Measurements from ENCODE around the gene MYO1E. TPM values are rescaled to one million over a fixed set of nuclear protein-coding genes. Genes with fewer than 3 reads are reported as not detected.
A peak's percentile ranks its signal among the peaks of the same experiment; 100 is the strongest.

The MYO1E gene
- 16.4 TPM for polyA plus RNA-seq (2013)

DNA sequence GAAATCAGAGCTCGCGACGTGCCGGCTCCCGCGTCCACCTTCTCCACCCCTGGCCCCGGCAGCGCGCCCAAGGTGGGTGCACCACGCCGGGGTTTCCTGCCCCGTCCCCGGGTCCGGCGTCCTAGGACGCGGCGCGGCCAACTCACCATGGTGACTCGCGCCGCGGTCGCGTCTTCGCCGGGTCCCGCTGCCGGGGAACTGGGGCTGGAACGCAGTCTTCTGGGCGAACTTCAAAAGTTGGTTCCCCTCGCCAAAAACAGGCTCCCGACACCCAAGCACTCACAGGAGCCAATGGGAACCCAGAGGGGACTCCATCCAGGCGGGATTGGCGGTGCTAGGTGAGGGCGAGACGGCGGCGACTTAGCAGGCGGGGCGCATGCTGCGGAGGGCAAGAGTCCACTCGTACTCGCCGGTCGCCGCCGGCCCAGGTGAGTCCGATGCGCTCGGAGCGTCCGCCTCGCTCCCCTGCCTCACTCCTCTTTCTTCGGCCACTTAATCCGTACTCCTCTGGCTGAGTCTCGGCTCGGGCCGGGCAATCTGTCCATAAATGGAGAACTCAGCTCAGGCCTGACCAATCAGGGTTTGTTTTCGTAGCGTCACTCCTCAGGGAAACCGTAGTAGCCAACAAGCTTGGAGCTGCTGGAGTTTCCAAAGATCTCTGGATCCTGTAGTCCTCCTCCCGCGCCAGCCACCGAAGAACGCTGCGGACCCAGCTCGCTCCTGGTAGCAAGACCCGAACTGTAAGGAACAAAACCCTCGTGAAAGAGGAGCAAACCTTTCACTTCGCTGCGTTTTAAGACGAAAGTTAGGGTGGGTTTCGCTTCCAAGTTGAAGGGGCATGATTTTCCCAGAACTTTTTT, at the start of gene MYO1E:
Gene MYO1E (minus strand): TSS at position 520 of the 860 bp plus-strand sequence. CDS start 371 bp downstream, at position 149.
- Histone ChIP-seq H3K4me3 (ENCODE audit: control insufficient read depth in 1 of 7, extremely low read depth in 1 of 7, insufficient read depth in 4 of 7, low read depth in 2 of 7, low read length in 6 of 7) (peak within 1 kb of the TSS; percentile 68 to 90 (median 77)), H3K36me3 (ENCODE audit: control insufficient read depth in 4 of 4, insufficient read depth in 4 of 4, low read length in 3 of 4) (no peaks in the 10 kb centered on the region), H3K9me3 (ENCODE audit: control extremely low read depth in 1 of 5, control insufficient read depth in 4 of 5, insufficient read depth in 2 of 5, low read depth in 1 of 5, low read length in 4 of 5) (no peaks in the 10 kb centered on the region), H3K4me1 (ENCODE audit: control extremely low read depth in 1 of 4, control insufficient read depth in 4 of 4, insufficient read depth in 4 of 4, low read length in 3 of 4) (peaks cover 0 to 30% (median 20%) of the 10 kb centered on the region in 4 experiments), H3K27ac (ENCODE audit: insufficient read depth in 1 of 2, low read depth in 1 of 2, low read length in 2 of 2, poor library complexity in 1 of 2, severe bottlenecking in 2 of 2) (no peak within 1 kb of the TSS), H3K27me3 (replicated peaks in 2 of 5; ENCODE audit: control insufficient read depth in 4 of 5, insufficient read depth in 5 of 5, low read length in 4 of 5) (peaks cover 0 to 10% (median 0%) of the 10 kb centered on the region in 5 experiments)
- ChIA-PET CTCF (no interaction called here), POLR2A (no interaction called here)
- 0% methylated on average over 69 of the region's 74 CpGs for WGBS (ENCODE audit: insufficient coverage)
- peak; percentile 61 to 77 (median 67) for DNase-seq

DNA sequence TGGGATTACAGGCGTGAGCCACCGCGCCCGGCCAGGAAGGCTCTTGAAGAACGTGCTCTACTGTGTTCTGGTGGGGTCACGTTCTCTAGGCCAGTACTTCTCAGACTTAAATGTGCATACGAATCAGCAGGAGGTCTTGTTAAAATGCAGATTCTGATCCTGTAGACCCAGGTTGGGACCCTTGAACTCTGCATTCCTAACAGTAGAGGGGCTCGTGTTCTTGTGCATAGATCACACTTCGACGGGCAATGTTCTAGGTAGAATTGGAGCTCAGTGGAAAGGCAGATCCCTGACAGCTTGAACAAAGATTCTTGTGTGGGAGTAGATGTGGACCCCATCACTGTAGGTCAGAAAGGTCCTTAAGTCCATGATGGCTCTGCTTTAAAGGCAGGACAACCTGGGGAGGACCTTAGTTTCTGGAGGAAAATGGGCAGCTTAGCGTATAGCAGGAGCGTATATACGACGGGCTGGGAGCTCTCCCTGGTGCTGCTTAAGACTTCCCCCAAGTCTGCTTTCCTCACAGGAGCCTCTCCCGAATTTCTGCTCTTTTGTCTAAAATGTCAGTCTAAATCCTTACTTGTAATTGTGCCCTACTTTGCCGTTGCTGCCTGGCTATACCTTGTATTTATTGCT, 48.4 kb upstream of the MYO1E start:
- Histone ChIP-seq H3K9me3 (ENCODE audit: control extremely low read depth in 1 of 5, control insufficient read depth in 4 of 5, insufficient read depth in 2 of 5, low read depth in 1 of 5, low read length in 4 of 5) (no peaks in the 10 kb centered on the region), H3K27ac (ENCODE audit: insufficient read depth in 1 of 2, low read depth in 1 of 2, low read length in 2 of 2, poor library complexity in 1 of 2, severe bottlenecking in 2 of 2) (no peak overlapping the region), H3K27me3 (replicated peaks in 2 of 5; ENCODE audit: control insufficient read depth in 4 of 5, insufficient read depth in 5 of 5, low read length in 4 of 5) (peaks cover 0 to 2% (median 0%) of the 10 kb centered on the region in 5 experiments), H3K4me1 (ENCODE audit: control extremely low read depth in 1 of 4, control insufficient read depth in 4 of 4, insufficient read depth in 4 of 4, low read length in 3 of 4) (no peaks in the 10 kb centered on the region), H3K4me3 (ENCODE audit: control insufficient read depth in 1 of 7, extremely low read depth in 1 of 7, insufficient read depth in 4 of 7, low read depth in 2 of 7, low read length in 6 of 7) (no peak overlapping the region), H3K36me3 (ENCODE audit: control insufficient read depth in 4 of 4, insufficient read depth in 4 of 4, low read length in 3 of 4) (no peaks in the 10 kb centered on the region)
- POLR2A ChIA-PET, result no interaction called here
- DNase-seq, result no peak
- CTCF ChIA-PET, result interaction anchor here (0.7 to 1.0 kb wide), 2 partner anchors 8 to 10 kb away, joined by 3 read pairs; no protein-coding TSS in a partner anchor
- 58% methylated on average over 11 of the region's 16 CpGs for WGBS (ENCODE audit: insufficient coverage)

DNA sequence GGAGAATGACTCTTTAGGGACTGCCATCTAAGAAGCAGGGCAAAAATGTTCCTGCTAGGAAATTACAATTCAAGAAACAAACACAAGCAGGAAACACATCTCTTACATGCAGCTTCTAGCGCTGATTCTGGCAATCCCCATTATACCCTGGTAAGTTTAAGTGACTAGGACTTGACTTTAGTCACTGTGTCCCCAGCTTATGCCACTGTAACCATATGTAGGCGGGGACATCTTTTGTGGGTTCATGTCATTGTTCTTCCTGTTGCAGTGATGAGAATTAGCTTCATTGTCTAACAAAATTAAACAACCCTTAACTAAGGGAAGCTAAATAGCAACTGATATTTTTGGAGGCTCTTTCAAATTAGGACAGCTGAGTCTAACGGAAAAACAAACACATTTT, 47.4 kb upstream of the MYO1E start:
- H3K36me3 ChIP-seq (ENCODE audit: control insufficient read depth in 4 of 4, insufficient read depth in 4 of 4, low read length in 3 of 4), result no peaks in the 10 kb centered on the region
- no peak for DNase-seq
- no peaks in the 10 kb centered on the region for H3K4me1 ChIP-seq (ENCODE audit: control extremely low read depth in 1 of 4, control insufficient read depth in 4 of 4, insufficient read depth in 4 of 4, low read length in 3 of 4)
- H3K9me3 ChIP-seq (ENCODE audit: control extremely low read depth in 1 of 5, control insufficient read depth in 4 of 5, insufficient read depth in 2 of 5, low read depth in 1 of 5, low read length in 4 of 5), result no peaks in the 10 kb centered on the region
- WGBS (ENCODE audit: insufficient coverage), result no CpG with 5 or more reads among the region's 3 CpGs
- ChIA-PET CTCF (interaction anchor here (0.7 to 1.3 kb wide), 2 partner anchors 9 to 15 kb away, joined by 3 read pairs; no protein-coding TSS in a partner anchor), POLR2A (no interaction called here)
- peaks cover 0 to 2% (median 0%) of the 10 kb centered on the region in 5 experiments for H3K27me3 ChIP-seq (replicated peaks in 2 of 5; ENCODE audit: control insufficient read depth in 4 of 5, insufficient read depth in 5 of 5, low read length in 4 of 5)
- H3K4me3 ChIP-seq (ENCODE audit: control insufficient read depth in 1 of 7, extremely low read depth in 1 of 7, insufficient read depth in 4 of 7, low read depth in 2 of 7, low read length in 6 of 7), result no peak overlapping the region
- H3K27ac ChIP-seq (ENCODE audit: insufficient read depth in 1 of 2, low read depth in 1 of 2, low read length in 2 of 2, poor library complexity in 1 of 2, severe bottlenecking in 2 of 2), result no peak overlapping the region

- H3K4me3 ChIP-seq (ENCODE audit: control insufficient read depth in 1 of 7, extremely low read depth in 1 of 7, insufficient read depth in 4 of 7, low read depth in 2 of 7, low read length in 6 of 7), result no peak overlapping the region
- ChIA-PET POLR2A (no interaction called here), CTCF (interaction anchor here (1.3 kb wide), 1 partner anchor 14 kb away, joined by 3 read pairs; no protein-coding TSS in a partner anchor)
- no peak for DNase-seq
- no peaks in the 10 kb centered on the region for H3K9me3 ChIP-seq (ENCODE audit: control extremely low read depth in 1 of 5, control insufficient read depth in 4 of 5, insufficient read depth in 2 of 5, low read depth in 1 of 5, low read length in 4 of 5)
- no peak overlapping the region for H3K27ac ChIP-seq (ENCODE audit: insufficient read depth in 1 of 2, low read depth in 1 of 2, low read length in 2 of 2, poor library complexity in 1 of 2, severe bottlenecking in 2 of 2)
- H3K4me1 ChIP-seq (ENCODE audit: control extremely low read depth in 1 of 4, control insufficient read depth in 4 of 4, insufficient read depth in 4 of 4, low read length in 3 of 4), result no peaks in the 10 kb centered on the region
- H3K36me3 ChIP-seq (ENCODE audit: control insufficient read depth in 4 of 4, insufficient read depth in 4 of 4, low read length in 3 of 4), result no peaks in the 10 kb centered on the region
- 31% methylated on average over 1 of the region's 1 CpG for WGBS (ENCODE audit: insufficient coverage)
- H3K27me3 ChIP-seq (replicated peaks in 2 of 5; ENCODE audit: control insufficient read depth in 4 of 5, insufficient read depth in 5 of 5, low read length in 4 of 5), result peaks cover 0 to 2% (median 0%) of the 10 kb centered on the region in 5 experiments
Measured at GRCh38 chr15:59419170-59419569, 46.5 kb upstream of the MYO1E start.

GRCh38 chr15:59416816-59417215, 44.1 kb upstream of the MYO1E start:
- POLR2A ChIA-PET, result no interaction called here
- WGBS (ENCODE audit: insufficient coverage), result 100% methylated on average over 1 of the region's 4 CpGs

GRCh38 chr15:59413577-59413976, 40.9 kb upstream of the MYO1E start:
- no CpG with 5 or more reads among the region's 2 CpGs for WGBS (ENCODE audit: insufficient coverage)
- ChIA-PET CTCF (interaction anchor here (1.0 to 1.5 kb wide), 2 partner anchors 8 to 268 kb away, joined by 3 read pairs; no protein-coding TSS in a partner anchor), POLR2A (no interaction called here)
- Histone ChIP-seq H3K9me3 (ENCODE audit: control extremely low read depth in 1 of 5, control insufficient read depth in 4 of 5, insufficient read depth in 2 of 5, low read depth in 1 of 5, low read length in 4 of 5) (no peaks in the 10 kb centered on the region), H3K36me3 (ENCODE audit: control insufficient read depth in 4 of 4, insufficient read depth in 4 of 4, low read length in 3 of 4) (no peaks in the 10 kb centered on the region), H3K4me3 (ENCODE audit: control insufficient read depth in 1 of 7, extremely low read depth in 1 of 7, insufficient read depth in 4 of 7, low read depth in 2 of 7, low read length in 6 of 7) (no peak overlapping the region), H3K4me1 (ENCODE audit: control extremely low read depth in 1 of 4, control insufficient read depth in 4 of 4, insufficient read depth in 4 of 4, low read length in 3 of 4) (peaks cover 0 to 23% (median 19%) of the 10 kb centered on the region in 4 experiments), H3K27me3 (replicated peaks in 2 of 5; ENCODE audit: control insufficient read depth in 4 of 5, insufficient read depth in 5 of 5, low read length in 4 of 5) (peaks cover 0 to 2% (median 0%) of the 10 kb centered on the region in 5 experiments), H3K27ac (ENCODE audit: insufficient read depth in 1 of 2, low read depth in 1 of 2, low read length in 2 of 2, poor library complexity in 1 of 2, severe bottlenecking in 2 of 2) (no peak overlapping the region)
- no peak for DNase-seq

More at GRCh38 chr15:59416816-59417215, 44.1 kb upstream of the MYO1E start:
- Histone ChIP-seq H3K27ac (ENCODE audit: insufficient read depth in 1 of 2, low read depth in 1 of 2, low read length in 2 of 2, poor library complexity in 1 of 2, severe bottlenecking in 2 of 2) (no peak overlapping the region), H3K36me3 (ENCODE audit: control insufficient read depth in 4 of 4, insufficient read depth in 4 of 4, low read length in 3 of 4) (no peaks in the 10 kb centered on the region), H3K4me3 (ENCODE audit: control insufficient read depth in 1 of 7, extremely low read depth in 1 of 7, insufficient read depth in 4 of 7, low read depth in 2 of 7, low read length in 6 of 7) (no peak overlapping the region), H3K9me3 (ENCODE audit: control extremely low read depth in 1 of 5, control insufficient read depth in 4 of 5, insufficient read depth in 2 of 5, low read depth in 1 of 5, low read length in 4 of 5) (no peaks in the 10 kb centered on the region), H3K4me1 (ENCODE audit: control extremely low read depth in 1 of 4, control insufficient read depth in 4 of 4, insufficient read depth in 4 of 4, low read length in 3 of 4) (peaks cover 0 to 10% (median 5%) of the 10 kb centered on the region in 4 experiments), H3K27me3 (replicated peaks in 2 of 5; ENCODE audit: control insufficient read depth in 4 of 5, insufficient read depth in 5 of 5, low read length in 4 of 5) (peaks cover 0 to 2% (median 0%) of the 10 kb centered on the region in 5 experiments)
- DNase-seq, result no peak
- CTCF ChIA-PET, result interaction anchor here (0.7 kb wide), 1 partner anchor 10 kb away, joined by 3 read pairs; no protein-coding TSS in a partner anchor
